Kidney epithelial cell (primary cell): Measurements from ENCODE around the gene IFT88. TPM values are rescaled to one million over a fixed set of nuclear protein-coding genes. Genes with fewer than 3 reads are reported as not detected.
A peak's percentile ranks its signal among the peaks of the same experiment; 100 is the strongest.

Experiments
- DNase-seq: peaks from one replicate; pipeline ENCODE4 v3.0.0-alpha.2; 2010; ENCODE audit warnings: low read depth
- H3K27me3 ChIP-seq: 2 replicates; pipeline ENCODE4 v1.6.0; 2011; ENCODE audit warnings: low read length; ENCODE audit not compliant: control insufficient read depth, insufficient read depth
- H3K36me3 ChIP-seq: 2 replicates; pipeline ENCODE4 v1.5.1; 2011; ENCODE audit warnings: low read length; ENCODE audit not compliant: control insufficient read depth, insufficient read depth
- H3K4me3 ChIP-seq: 2 replicates; pipeline ENCODE4 v1.5.1; 2011; ENCODE audit warnings: low read depth, mild to moderate bottlenecking, control low read depth, low read length
- total RNA-seq: library from RNA; depleted of rRNA; stranded (reverse); fragments of >200 nt; gene quantifications from 2 replicates; pipeline ENCODE4 v1.2.3, GENCODE V29; 2015
- TF ChIP-seq, protein P1 (sequence below): IDR thresholded peaks from 2 replicates; pipeline ENCODE4 v1.5.1; 2011; ENCODE audit warnings: mild to moderate bottlenecking, moderate library complexity, low read length, control low read depth, inconsistent platforms; ENCODE audit not compliant: insufficient read depth, poor library complexity, severe bottlenecking

The IFT88 gene
- total RNA-seq, 1 donor from 2014 or later = 12.2 TPM

DNA sequence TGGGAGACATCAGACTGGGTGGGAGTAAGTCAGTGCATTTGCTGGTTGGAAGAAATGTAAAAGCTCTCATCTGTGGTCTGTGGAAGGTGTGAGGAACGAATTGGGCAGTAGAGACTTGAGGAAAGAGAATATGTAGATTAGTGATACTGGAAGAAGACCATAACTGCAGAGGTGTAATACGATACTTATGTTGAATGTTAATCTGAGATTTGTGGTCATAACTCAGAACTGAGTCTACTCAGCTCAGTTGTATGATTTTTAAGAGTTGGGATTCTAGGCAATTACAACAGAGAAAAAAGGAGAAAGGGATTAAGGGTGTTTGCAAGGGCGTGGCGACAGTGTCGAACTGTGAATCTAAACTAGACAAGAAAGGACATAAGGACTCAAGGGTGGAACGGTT lies 133.3 kb downstream of the IFT88 start:
- H3K36me3 ChIP-seq = no peaks in the 10 kb centered on the region
- TF ChIP-seq, protein P1, sequence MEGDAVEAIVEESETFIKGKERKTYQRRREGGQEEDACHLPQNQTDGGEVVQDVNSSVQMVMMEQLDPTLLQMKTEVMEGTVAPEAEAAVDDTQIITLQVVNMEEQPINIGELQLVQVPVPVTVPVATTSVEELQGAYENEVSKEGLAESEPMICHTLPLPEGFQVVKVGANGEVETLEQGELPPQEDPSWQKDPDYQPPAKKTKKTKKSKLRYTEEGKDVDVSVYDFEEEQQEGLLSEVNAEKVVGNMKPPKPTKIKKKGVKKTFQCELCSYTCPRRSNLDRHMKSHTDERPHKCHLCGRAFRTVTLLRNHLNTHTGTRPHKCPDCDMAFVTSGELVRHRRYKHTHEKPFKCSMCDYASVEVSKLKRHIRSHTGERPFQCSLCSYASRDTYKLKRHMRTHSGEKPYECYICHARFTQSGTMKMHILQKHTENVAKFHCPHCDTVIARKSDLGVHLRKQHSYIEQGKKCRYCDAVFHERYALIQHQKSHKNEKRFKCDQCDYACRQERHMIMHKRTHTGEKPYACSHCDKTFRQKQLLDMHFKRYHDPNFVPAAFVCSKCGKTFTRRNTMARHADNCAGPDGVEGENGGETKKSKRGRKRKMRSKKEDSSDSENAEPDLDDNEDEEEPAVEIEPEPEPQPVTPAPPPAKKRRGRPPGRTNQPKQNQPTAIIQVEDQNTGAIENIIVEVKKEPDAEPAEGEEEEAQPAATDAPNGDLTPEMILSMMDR = no peak
- H3K4me3 ChIP-seq = no peak overlapping the region
- peaks cover 2% of the 10 kb centered on the region for H3K27me3 ChIP-seq
- DNase-seq = no peak

DNA sequence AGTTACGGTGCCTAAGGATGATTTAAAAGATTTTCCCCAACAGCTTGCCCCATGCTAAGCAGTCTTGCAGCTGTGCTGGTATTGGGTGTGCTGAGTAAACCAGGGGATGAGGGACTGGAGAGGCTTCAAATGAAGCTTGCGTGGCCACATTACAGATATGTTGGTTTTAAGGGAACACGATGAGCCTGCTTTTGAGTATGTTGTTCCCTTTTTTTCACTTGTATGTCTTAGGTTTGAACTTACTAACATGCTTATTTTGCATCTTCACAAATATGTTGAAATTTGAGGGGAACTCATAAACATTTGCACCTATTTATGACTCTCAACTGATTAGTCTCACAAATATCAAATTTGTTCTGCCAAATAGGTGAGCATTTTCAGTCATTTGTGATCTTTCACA lies 134.5 kb downstream of the IFT88 start:
- TF ChIP-seq, protein P1 = no peak
- DNase-seq = no peak
- Histone ChIP-seq H3K36me3 (no peaks in the 10 kb centered on the region), H3K27me3 (peaks cover 2% of the 10 kb centered on the region), H3K4me3 (no peak overlapping the region)

DNA sequence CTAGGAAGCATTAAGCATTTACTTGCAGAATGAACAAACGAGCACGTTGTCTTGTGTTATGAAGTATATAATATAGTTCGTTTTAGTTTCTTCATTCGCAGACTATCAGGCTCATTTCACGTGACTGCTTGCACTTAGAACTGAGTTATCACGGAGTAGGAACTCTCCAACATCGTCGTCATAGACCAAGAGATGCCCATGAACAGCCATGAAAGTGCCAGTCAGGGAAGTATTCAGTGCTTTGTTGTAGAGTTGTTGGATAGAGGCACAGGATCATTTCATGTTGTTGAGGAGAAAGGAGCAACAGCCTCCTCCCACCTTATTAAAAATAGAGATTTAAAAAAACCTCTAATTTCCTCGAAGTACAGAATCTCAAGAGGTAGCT lies 135.6 kb downstream of the IFT88 start:
- Histone ChIP-seq H3K36me3 (no peaks in the 10 kb centered on the region), H3K4me3 (no peak overlapping the region), H3K27me3 (peaks cover 2% of the 10 kb centered on the region)
- DNase-seq = no peak
- TF ChIP-seq, protein P1 = no peak

DNA sequence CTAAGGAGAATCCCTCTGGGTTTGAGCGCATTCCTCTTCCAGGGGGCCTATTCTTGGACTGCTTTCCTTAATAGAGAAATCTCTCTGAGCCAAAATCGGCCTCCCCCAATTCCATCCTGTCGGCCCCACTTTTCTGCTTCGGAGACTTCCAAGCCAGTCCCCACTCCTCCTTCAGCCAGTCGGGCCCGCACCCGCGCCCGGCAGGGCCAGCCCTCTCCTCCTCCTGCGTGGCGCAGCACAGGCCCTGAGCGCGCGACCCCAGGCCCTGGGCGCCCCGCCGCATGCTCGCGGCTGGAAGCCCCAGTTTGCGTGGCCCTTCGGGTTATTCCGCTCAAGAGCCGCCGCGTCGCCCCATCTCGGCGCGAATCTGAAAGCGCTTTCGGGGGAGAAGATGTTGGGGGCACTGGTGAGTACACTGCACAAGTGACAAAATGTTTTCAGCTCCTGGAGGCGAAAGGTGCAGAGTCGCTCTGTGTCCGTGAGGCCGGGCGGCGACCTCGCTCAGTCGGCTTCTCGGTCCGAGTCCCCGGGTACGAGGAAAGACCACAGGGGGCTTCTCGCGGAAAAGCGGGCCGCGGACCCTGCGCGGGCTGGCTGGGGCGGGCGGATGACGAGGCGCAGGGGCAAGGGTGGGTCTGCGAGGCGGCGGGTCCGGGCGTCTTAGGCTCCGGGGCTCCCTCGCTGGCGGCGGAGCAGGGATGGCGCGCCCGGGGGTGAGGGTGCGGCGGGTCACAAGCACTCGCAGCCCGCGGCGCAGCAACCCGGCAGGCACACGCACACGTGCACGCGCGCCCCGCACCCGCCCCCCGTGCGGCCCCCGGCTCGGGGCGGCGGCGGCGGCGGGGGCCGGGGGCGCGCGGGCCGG lies 136.2 kb downstream of the IFT88 start, which contains the start of gene IL17D:
Gene IL17D, plus strand, starts transcription at position 785 of the 865 bp plus-strand sequence. CDS start 303 bp downstream, outside the sequence.
- no peak for DNase-seq
- peaks cover 2% of the 10 kb centered on the region for H3K27me3 ChIP-seq
- H3K36me3 ChIP-seq = no peaks in the 10 kb centered on the region
- TF ChIP-seq, protein P1 = no peak
- peak within 1 kb of the TSS; percentile 56 for H3K4me3 ChIP-seq

DNA sequence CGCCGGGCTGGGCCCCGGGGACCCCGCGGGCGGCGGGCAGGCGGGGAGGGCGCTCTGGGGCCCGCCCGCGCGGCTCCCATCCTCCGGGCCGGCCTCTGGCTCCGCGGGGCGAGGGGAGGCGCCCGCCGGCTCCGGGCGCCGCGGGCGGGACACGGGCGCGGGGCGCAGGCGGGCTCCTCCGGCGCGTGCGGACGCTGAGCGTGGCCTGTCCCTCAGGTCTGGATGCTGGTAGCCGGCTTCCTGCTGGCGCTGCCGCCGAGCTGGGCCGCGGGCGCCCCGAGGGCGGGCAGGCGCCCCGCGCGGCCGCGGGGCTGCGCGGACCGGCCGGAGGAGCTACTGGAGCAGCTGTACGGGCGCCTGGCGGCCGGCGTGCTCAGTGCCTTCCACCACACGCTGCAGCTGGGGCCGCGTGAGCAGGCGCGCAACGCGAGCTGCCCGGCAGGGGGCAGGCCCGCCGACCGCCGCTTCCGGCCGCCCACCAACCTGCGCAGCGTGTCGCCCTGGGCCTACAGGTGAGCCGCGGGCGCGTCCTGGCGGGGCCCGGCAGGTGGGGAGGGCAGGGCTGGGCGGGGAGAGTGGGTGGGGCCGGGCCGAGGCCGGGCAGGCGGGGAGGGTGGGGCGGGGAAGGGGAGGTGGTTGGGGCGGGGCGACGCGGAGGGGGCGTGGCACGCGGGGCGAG lies 137.0 kb downstream of the IFT88 start:
- no peaks in the 10 kb centered on the region for H3K36me3 ChIP-seq
- peak overlapping the region; percentile 36 for H3K4me3 ChIP-seq
- TF ChIP-seq, protein P1 = no peak
- H3K27me3 ChIP-seq = peaks cover 2% of the 10 kb centered on the region
- peak; percentile 10 for DNase-seq
